ENCODE measurements around the gene SIRT3.
"Not testable (repeated sequence)": the region's sequence is repeated elsewhere in the genome, so short reads cannot be mapped to it uniquely, and the experiment has no call there.

Gene SIRT3

DNA sequence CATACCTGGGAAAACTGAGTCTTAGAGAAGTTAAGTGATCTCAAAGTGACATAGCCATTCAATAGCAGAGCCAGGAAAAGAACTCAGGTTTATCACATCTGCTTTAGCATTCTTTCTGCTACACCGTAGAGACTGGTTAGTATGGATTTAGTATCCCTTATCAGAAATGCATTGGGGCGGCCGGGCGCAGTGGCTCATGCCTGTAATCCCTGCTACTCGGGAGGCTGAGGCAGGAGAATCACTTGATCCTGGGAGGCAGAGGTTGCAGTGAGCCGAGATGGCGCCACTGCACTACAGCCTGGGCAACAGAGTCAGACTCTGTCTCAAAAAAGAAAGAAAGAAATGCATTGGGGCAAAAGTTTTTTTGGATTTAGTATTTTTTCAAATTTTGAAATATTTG lies 2.2 kb upstream of the SIRT3 start:
- DNase-seq: not testable (repeated sequence)

GRCh38 chr11:236774-237767 lies 929 bp upstream of the SIRT3 start, which contains the start of gene PSMD13:
Gene PSMD13, plus strand, starts transcription at chr11:236976. Its CDS starts 74 bp downstream, at chr11:237050.
- DNase-seq: peak; percentile 86

DNA sequence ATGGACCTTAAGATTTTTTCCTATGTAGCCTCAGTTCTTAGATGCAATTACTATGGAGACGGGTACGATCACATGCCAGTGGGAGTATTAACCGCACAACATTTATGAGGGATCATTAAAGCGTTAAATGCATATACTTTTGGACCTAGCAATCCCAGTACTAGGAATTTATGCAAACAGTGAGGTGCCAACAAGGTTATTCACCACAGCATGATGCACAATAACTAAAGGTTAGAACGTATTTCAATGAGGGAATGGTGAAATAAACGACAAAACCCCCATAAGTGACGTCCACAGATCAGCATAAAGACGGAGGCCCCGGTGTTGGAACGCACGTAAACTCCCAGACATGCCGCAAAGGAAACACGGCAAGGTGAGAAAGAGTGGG lies 539 bp downstream of the SIRT3 start:
- peak; percentile 60 for DNase-seq

DNA sequence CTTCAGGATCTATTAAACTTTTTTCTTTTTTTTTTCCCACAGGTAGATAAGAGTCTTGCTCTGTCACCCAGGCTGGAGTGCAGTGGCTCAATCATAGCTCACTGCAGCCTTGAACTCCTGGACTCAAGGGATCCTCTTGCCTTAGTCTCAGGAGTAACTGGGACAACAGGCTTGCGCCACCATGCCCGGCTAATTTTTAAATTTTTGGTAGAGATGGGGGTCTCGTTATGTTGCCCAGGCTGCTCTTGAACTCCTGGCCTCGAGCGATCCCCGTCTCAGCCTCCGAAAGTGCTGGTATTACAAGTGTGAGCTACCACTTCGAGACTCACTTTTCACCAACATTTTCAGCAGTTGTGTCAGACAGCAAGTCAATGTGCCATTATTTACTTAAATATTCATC lies 962 bp downstream of the SIRT3 start:
- no peak for DNase-seq

DNA sequence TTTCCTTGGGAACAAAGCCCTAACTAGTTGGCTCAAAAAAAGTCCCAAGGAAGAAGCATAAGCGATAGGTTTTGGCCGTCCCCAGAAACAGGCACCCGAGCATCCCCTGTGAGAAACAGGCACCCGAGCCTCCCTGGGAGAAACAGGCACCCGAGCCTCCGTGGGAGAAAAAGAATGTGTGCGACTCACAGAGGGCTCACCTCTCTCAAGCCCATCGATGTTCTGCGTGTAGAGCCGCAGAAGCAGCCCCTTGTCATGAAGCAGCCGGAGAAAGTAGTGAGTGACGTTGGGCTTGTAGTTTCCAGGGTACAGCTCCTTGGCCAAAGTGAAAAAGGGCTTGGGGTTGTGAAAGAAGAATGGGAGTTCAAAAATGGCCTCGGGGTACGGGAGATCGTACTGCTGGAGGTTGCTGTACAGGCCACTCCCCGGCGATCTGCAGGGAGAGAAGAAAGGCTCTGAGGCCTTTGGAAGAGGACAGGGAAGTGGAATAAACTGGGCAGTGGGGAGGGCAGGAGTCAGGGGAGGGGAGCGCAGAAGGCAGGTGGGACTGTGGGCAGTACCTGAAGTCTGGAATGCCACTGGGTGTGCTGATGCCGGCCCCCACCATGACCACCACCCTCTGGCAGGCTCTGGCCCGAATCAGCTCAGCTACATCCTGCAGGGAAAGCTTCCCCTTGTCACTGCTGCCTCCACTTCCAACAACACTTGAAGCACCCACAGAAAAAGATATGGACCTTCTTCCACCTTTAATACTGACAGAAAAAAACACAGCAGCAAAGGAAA lies 3.2 kb downstream of the SIRT3 start:
- no peak for DNase-seq

GRCh38 chr11:230431-230830 lies 5.7 kb downstream of the SIRT3 start:
- no peak for DNase-seq

GRCh38 chr11:227824-228379 lies 8.2 kb downstream of the SIRT3 start:
- DNase-seq: no peak

- DNase-seq: no peak
These were observed 10.2 kb downstream of the SIRT3 start for GRCh38 chr11:225734-226453.

- DNase-seq: no peak
These were observed 11.7 kb downstream of the SIRT3 start for GRCh38 chr11:224424-224823.

GRCh38 chr11:223884-224283 lies 12.3 kb downstream of the SIRT3 start:
- no peak for DNase-seq

DNA sequence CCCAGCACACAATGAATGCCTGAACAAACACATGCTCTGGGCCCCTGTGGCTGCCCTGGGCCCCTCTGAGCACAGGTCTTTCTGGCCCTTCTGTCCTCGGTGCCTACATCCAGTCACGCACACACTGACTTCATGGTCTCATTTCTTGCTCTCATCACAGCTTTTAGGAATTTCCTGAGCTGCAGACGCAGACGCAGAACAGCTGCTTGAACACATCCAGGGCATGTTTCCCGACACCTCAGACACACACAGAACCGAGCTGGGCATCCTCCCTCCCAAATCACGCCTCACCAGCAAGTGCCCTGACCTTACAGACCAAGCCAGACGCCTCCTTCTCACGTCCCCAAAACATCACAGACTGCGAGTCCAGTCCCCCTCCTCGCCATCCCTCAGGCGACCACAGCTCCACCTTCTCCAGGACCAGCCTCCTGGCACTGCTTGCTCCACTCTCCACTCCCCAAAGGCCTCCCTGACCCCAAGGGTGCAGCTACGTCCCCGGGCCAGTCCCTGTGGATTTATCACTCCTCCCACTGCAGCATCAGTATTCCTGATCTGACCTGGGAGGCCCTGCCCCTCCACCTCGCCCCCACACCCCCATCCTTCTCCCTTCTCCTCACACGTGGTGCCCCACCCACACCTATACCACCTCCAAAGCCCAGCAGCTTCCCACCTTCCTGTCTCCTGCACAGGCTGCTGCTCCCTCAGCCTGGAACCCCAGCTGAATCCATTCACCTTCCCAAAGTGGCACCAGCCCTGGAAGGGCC lies 12.9 kb downstream of the SIRT3 start:
- no peak for DNase-seq

DNA sequence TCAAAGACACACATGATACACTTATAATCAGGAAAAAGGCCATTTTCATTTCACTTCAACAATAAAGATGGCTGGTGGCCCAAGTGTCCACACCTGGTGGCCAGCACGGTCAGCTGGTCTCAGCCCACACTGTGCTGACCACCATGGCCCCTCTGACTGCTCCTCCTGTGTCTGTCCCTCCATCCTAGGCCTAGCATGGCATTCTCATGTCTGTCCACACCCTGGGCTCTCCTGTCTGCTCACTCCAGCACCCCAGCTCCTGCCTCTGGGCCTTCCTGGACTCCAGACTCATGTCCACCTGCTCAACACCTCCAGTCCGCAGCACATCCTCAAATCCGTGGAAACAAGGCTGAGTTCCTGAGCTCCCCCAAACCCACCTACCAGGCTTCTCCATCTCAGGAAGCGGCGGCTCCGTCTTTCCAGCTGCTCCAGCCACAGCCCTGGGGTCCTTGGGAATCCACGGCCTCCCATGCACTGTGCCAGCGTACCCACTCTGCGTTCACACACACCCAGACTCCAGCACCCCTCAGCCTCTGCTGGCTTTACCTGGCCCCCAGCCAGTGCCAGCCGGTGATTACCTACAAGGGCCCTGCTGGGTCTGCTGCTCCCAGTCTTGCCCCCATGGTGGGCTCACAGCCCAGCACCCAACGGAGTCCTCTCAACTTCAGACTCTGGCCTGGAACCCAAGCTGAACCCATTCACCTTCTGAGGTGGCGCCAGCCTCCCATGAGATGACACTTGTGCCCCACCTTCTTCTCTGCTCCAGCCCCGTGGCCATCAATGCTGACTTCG lies 13.9 kb downstream of the SIRT3 start:
- DNase-seq: no peak

GRCh38 chr11:221539-221938 lies 14.6 kb downstream of the SIRT3 start:
- DNase-seq: no peak

DNA sequence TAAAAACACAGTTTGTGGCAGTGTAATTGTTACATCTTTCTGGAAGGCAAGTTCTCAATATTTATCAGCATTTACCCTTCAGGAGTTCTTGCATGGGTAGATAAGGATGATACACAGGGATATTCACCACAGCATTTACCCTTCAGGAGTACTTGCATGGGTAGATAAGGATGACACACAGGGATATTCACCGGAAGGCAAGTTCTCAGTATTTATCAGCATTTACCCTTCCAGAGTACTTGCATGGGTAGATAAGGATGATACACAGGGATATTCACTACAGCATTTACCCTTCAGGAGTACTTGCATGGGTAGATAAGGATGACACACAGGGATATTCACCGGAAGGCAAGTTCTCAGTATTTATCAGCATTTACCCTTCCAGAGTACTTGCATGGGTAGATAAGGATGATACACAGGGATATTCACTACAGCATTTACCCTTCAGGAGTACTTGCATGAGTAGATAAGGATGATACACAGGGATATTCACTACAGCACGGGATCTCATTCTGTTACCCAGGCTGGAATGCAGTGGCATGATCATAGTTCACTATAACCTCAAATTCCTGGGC lies 15.4 kb downstream of the SIRT3 start:
- not testable (repeated sequence) for DNase-seq

GRCh38 chr11:218815-219593 lies 17.1 kb downstream of the SIRT3 start:
- DNase-seq: no peak

DNA sequence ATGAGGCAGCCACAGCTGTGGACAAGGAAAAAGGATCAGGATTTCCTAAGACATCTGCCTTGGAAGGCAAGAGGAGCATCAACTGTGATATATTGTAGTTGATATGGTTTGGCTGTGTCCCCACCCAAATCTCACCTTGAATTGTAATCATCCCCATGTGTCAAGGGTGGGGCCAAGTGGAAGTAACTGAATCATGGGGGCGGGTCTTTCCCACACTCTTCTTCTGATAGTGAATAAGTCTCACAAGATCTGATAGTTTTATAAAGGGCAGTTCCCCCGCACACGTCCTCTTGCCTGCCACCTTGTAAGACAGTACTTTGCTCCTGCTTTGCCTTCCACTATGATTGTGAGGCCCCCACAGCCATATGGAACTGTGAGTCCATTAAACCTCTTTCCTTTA lies 18.4 kb downstream of the SIRT3 start:
- no peak for DNase-seq

- DNase-seq: no peak
These were observed 19.8 kb downstream of the SIRT3 start for GRCh38 chr11:216081-216974.

- no peak for DNase-seq
These were observed 20.5 kb downstream of the SIRT3 start for GRCh38 chr11:215581-216037.

DNA sequence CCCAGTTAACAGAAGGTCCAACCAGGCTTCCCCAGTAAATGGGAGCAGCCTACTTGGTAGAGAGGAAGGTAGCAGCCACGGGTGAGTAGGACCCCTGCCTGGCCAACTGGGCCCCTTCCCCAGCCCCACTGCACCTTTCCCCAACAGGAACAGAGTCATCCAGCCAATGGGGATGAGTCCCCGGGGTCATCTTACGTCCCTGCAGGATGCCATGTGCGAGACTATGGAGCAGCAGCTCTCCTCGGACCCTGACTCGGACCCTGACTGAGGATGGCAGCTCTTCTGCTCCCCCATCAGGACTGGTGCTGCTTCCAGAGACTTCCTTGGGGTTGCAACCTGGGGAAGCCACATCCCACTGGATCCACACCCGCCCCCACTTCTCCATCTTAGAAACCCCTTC lies 22.1 kb downstream of the SIRT3 start:
- DNase-seq: no peak

Data from CD4-positive, alpha-beta T cell treated with Interferon gamma for 1 hour (primary cell).